ENCODE measurements around the gene CRTAP. TPM values are rescaled to one million over a fixed set of nuclear protein-coding genes. Genes with fewer than 3 reads are reported as not detected.
"Not testable (repeated sequence)": the region's sequence is repeated elsewhere in the genome, so short reads cannot be mapped to it uniquely, and the experiment has no call there.

The CRTAP gene
- polyA plus RNA-seq, result 114 TPM
- long read RNA-seq, donor 1, full-length matches to known transcripts, result 9 of 9 reads
- long read RNA-seq, donor 1, partial matches to known transcripts, result 0 of 9 reads
- long read RNA-seq, donor 1, other reads (novel, unspliced or antisense), result 0 of 9 reads
- long read RNA-seq, donor 2, full-length matches to known transcripts, result 14 of 14 reads
- long read RNA-seq, donor 2, partial matches to known transcripts, result 0 of 14 reads
- long read RNA-seq, donor 2, other reads (novel, unspliced or antisense), result 0 of 14 reads
- long read RNA-seq, donor 3, result 0 reads
- long read RNA-seq, donor 4, full-length matches to known transcripts, result 1 of 1 reads
- long read RNA-seq, donor 4, partial matches to known transcripts, result 0 of 1 reads
- long read RNA-seq, donor 4, other reads (novel, unspliced or antisense), result 0 of 1 reads
- long read RNA-seq, donor 5, full-length matches to known transcripts, result 11 of 11 reads
- long read RNA-seq, donor 5, partial matches to known transcripts, result 0 of 11 reads
- long read RNA-seq, donor 5, other reads (novel, unspliced or antisense), result 0 of 11 reads
- long read RNA-seq, donor 6, full-length matches to known transcripts, result 26 of 47 reads
- long read RNA-seq, donor 6, partial matches to known transcripts, result 21 of 47 reads
- long read RNA-seq, donor 6, other reads (novel, unspliced or antisense), result 0 of 47 reads
- long read RNA-seq, donor 7, full-length matches to known transcripts, result 12 of 12 reads
- long read RNA-seq, donor 7, partial matches to known transcripts, result 0 of 12 reads
- long read RNA-seq, donor 7, other reads (novel, unspliced or antisense), result 0 of 12 reads
- long read RNA-seq, donor 8, full-length matches to known transcripts, result 17 of 17 reads
- long read RNA-seq, donor 8, partial matches to known transcripts, result 0 of 17 reads
- long read RNA-seq, donor 8, other reads (novel, unspliced or antisense), result 0 of 17 reads
- long read RNA-seq, donor 9, full-length matches to known transcripts, result 7 of 7 reads
- long read RNA-seq, donor 9, partial matches to known transcripts, result 0 of 7 reads
- long read RNA-seq, donor 9, other reads (novel, unspliced or antisense), result 0 of 7 reads
- long read RNA-seq, donor 10, full-length matches to known transcripts, result 12 of 12 reads
- long read RNA-seq, donor 10, partial matches to known transcripts, result 0 of 12 reads
- long read RNA-seq, donor 10, other reads (novel, unspliced or antisense), result 0 of 12 reads
- long read RNA-seq, donor 11, full-length matches to known transcripts, result 18 of 23 reads
- long read RNA-seq, donor 11, partial matches to known transcripts, result 0 of 23 reads
- long read RNA-seq, donor 11, other reads (novel, unspliced or antisense), result 5 of 23 reads

- Histone ChIP-seq H3K27ac (ENCODE audit: low read length) (peak within 1 kb of the TSS; percentile 84), H3K4me3 (ENCODE audit: low read length) (peak within 1 kb of the TSS; percentile 57), H3K36me3 (ENCODE audit: control insufficient read depth, insufficient read depth, low read length) (peaks cover 2% of the 10 kb centered on the region), H3K9me3 (ENCODE audit: control insufficient read depth, low read depth, low read length) (no peaks in the 10 kb centered on the region), H3K27me3 (ENCODE audit: control insufficient read depth, insufficient read depth, low read length) (no peaks in the 10 kb centered on the region), H3K4me1 (ENCODE audit: control insufficient read depth, insufficient read depth, low read length) (peaks cover 4% of the 10 kb centered on the region)
- WGBS (ENCODE audit: insufficient coverage, low lambda C conversion rate), result no CpG with 5 or more reads among the region's 98 CpGs
- peak; percentile 94 to 96 for DNase-seq
These were observed at the start of gene CRTAP for GRCh38 chr3:33113772-33114621. TSS of gene CRTAP (plus strand) at chr3:33114014. CDS start at chr3:33114078, 64 bp downstream.

DNA sequence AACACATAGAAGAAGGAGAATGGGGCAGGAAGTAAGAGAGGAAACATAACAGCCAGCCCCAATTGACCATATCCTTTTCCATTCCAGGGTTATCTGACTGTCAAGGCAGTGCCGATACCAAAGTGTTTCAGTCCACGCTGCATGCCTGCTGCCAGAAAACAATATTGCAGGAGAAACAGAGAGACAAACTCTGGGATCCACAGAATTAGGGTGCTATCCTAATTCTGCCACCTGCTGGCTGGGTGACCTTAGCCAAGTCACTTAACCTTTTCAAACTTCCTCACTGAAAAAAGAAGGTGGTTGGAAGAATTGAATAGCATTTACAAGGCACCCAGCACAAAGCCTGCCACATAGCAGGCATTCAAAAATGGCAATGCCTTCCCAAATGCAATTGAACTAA is 48.9 kb upstream of the CRTAP start:
- Histone ChIP-seq H3K27ac (ENCODE audit: low read length) (no peak overlapping the region), H3K4me3 (ENCODE audit: low read length) (no peak overlapping the region), H3K27me3 (ENCODE audit: control insufficient read depth, insufficient read depth, low read length) (no peaks in the 10 kb centered on the region), H3K9me3 (ENCODE audit: control insufficient read depth, low read depth, low read length) (no peaks in the 10 kb centered on the region), H3K4me1 (ENCODE audit: control insufficient read depth, insufficient read depth, low read length) (peaks cover 8% of the 10 kb centered on the region), H3K36me3 (ENCODE audit: control insufficient read depth, insufficient read depth, low read length) (peaks cover 49% of the 10 kb centered on the region)
- WGBS (ENCODE audit: insufficient coverage, low lambda C conversion rate), result no CpG with 5 or more reads among the region's 2 CpGs
- DNase-seq, result no peak

GRCh38 chr3:33067484-33067883 is 46.3 kb upstream of the CRTAP start:
- no peak for DNase-seq
- WGBS (ENCODE audit: insufficient coverage, low lambda C conversion rate), result no CpG with 5 or more reads among the region's 3 CpGs
- Histone ChIP-seq H3K27ac (ENCODE audit: low read length) (no peak overlapping the region), H3K4me1 (ENCODE audit: control insufficient read depth, insufficient read depth, low read length) (peaks cover 19% of the 10 kb centered on the region), H3K36me3 (ENCODE audit: control insufficient read depth, insufficient read depth, low read length) (peaks cover 36% of the 10 kb centered on the region), H3K4me3 (ENCODE audit: low read length) (no peak overlapping the region), H3K9me3 (ENCODE audit: control insufficient read depth, low read depth, low read length) (no peaks in the 10 kb centered on the region), H3K27me3 (ENCODE audit: control insufficient read depth, insufficient read depth, low read length) (no peaks in the 10 kb centered on the region)

DNA sequence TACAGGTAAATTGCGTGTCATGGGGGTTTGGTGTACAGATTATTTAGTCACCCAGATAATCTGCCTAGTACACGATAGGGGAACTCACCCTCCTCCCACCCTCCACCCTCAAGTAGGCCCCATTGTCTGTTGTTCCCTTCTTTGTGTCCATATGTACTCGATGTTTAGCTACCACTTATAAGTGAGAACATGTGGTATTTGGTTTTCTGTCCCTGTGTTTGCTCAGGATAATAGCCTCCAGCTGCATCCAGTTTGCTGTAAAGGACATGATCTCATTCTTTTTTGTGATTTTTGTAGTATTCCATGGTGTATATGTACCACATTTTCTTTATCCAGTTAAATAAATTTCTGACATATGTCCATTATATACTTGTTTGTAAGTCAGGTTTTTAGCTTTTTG is 44.0 kb upstream of the CRTAP start:
- H3K4me3 ChIP-seq (ENCODE audit: low read length); H3K9me3 ChIP-seq (ENCODE audit: control insufficient read depth, low read depth, low read length); DNase-seq; H3K27me3 ChIP-seq (ENCODE audit: control insufficient read depth, insufficient read depth, low read length): not testable (repeated sequence)
- Histone ChIP-seq H3K4me1 (ENCODE audit: control insufficient read depth, insufficient read depth, low read length) (peaks cover 20% of the 10 kb centered on the region), H3K27ac (ENCODE audit: low read length) (peak overlapping the region; percentile 15), H3K36me3 (ENCODE audit: control insufficient read depth, insufficient read depth, low read length) (peaks cover 25% of the 10 kb centered on the region)
- WGBS (ENCODE audit: insufficient coverage, low lambda C conversion rate), result no CpG with 5 or more reads among the region's 3 CpGs

- no CpG with 5 or more reads among the region's 4 CpGs for WGBS (ENCODE audit: insufficient coverage, low lambda C conversion rate)
- Histone ChIP-seq H3K4me3 (ENCODE audit: low read length) (no peak overlapping the region), H3K4me1 (ENCODE audit: control insufficient read depth, insufficient read depth, low read length) (peaks cover 20% of the 10 kb centered on the region), H3K9me3 (ENCODE audit: control insufficient read depth, low read depth, low read length) (no peaks in the 10 kb centered on the region), H3K36me3 (ENCODE audit: control insufficient read depth, insufficient read depth, low read length) (peaks cover 18% of the 10 kb centered on the region), H3K27ac (ENCODE audit: low read length) (no peak overlapping the region), H3K27me3 (ENCODE audit: control insufficient read depth, insufficient read depth, low read length) (no peaks in the 10 kb centered on the region)
- DNase-seq, result no peak
These were observed 42.6 kb upstream of the CRTAP start for GRCh38 chr3:33071181-33071580.

DNA sequence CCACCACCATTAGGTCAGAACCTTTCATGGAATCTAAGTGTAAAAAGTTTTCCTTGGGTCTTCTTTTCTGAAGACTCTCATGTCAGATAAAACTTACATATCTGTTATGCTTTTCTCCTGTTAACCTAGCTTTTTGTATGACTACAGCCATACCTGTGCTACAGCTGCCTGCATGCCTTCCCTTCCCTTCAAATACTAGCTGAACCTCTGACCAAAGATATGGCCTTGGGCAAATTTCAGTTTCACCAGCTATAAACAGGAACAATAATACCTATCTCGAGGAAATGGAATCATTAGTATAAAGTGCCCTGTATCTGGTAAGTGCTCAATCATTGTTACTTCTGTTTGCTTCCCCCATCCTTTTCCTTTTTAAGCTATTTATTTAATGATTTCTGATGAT is 41.9 kb upstream of the CRTAP start:
- WGBS (ENCODE audit: insufficient coverage, low lambda C conversion rate), result no CpG with 5 or more reads among the region's 1 CpG
- Histone ChIP-seq H3K27me3 (ENCODE audit: control insufficient read depth, insufficient read depth, low read length) (no peaks in the 10 kb centered on the region), H3K27ac (ENCODE audit: low read length) (no peak overlapping the region), H3K4me3 (ENCODE audit: low read length) (no peak overlapping the region), H3K4me1 (ENCODE audit: control insufficient read depth, insufficient read depth, low read length) (peaks cover 20% of the 10 kb centered on the region), H3K9me3 (ENCODE audit: control insufficient read depth, low read depth, low read length) (no peaks in the 10 kb centered on the region), H3K36me3 (ENCODE audit: control insufficient read depth, insufficient read depth, low read length) (peaks cover 20% of the 10 kb centered on the region)
- peak in 1 of 2 donors; percentile 46 for DNase-seq

DNA sequence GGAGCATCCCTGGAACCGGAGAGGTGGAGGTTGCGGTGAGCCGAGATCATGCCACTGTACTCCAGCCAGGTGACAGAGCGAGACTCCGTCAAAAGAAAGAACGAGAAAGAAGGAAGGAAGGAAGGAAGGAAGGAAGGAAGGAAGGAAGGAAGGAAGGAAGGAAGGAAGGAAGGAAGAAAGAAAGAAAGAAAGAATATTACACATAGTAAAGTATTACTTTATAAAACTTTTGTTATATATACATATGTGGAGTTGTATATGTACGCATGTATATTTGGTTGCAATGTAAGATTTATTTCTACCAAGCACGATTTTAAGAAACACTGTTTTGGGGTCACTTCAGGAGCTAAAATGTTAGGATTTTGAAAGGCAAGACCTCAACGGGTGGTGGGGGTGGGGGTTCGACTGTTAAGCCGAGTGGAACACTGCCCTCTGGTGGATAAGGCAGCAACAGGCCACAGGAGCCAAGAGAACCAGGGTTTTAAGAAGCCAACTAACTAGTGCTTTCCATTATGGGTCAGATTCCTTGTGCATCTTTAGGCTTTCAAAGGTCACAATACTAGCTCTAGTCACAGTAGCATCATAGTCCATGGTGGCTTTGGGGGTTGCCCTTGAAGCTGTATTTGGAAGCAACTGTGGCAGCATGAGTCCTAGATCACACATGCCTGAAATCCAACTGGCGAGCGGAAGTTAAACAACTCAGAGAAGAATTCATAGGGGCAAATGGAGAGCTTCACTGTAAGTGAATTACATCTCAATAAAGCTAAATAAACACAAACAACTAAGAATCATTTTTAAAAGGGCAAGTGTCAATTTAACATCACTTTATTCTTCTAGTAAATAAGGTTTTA is 39.4 kb upstream of the CRTAP start:
- 80% methylated on average over 1 of the region's 13 CpGs for WGBS (ENCODE audit: insufficient coverage, low lambda C conversion rate)

GRCh38 chr3:33075995-33076394 is 37.8 kb upstream of the CRTAP start:
- no peak for DNase-seq
- H3K4me1 ChIP-seq (ENCODE audit: control insufficient read depth, insufficient read depth, low read length), result peaks cover 4% of the 10 kb centered on the region
- 100% methylated on average over 2 of the region's 6 CpGs for WGBS (ENCODE audit: insufficient coverage, low lambda C conversion rate)
- no peaks in the 10 kb centered on the region for H3K27me3 ChIP-seq (ENCODE audit: control insufficient read depth, insufficient read depth, low read length)
- no peaks in the 10 kb centered on the region for H3K9me3 ChIP-seq (ENCODE audit: control insufficient read depth, low read depth, low read length)
- peaks cover 10% of the 10 kb centered on the region for H3K36me3 ChIP-seq (ENCODE audit: control insufficient read depth, insufficient read depth, low read length)
- H3K27ac ChIP-seq (ENCODE audit: low read length), result no peak overlapping the region
- no peak overlapping the region for H3K4me3 ChIP-seq (ENCODE audit: low read length)

More for the DNA sequence above, 39.4 kb upstream of the CRTAP start:
- DNase-seq, result peak; percentile 48 to 51
- no peak overlapping the region for H3K27ac ChIP-seq (ENCODE audit: low read length)
- no peak overlapping the region for H3K4me3 ChIP-seq (ENCODE audit: low read length)
- no peaks in the 10 kb centered on the region for H3K27me3 ChIP-seq (ENCODE audit: control insufficient read depth, insufficient read depth, low read length)
- no peaks in the 10 kb centered on the region for H3K9me3 ChIP-seq (ENCODE audit: control insufficient read depth, low read depth, low read length)
- peaks cover 10% of the 10 kb centered on the region for H3K36me3 ChIP-seq (ENCODE audit: control insufficient read depth, insufficient read depth, low read length)
- H3K4me1 ChIP-seq (ENCODE audit: control insufficient read depth, insufficient read depth, low read length), result peaks cover 14% of the 10 kb centered on the region

GRCh38 chr3:33076952-33077351 is 36.9 kb upstream of the CRTAP start:
- H3K27ac ChIP-seq (ENCODE audit: low read length), result no peak overlapping the region
- H3K27me3 ChIP-seq (ENCODE audit: control insufficient read depth, insufficient read depth, low read length), result no peaks in the 10 kb centered on the region
- H3K4me3 ChIP-seq (ENCODE audit: low read length), result no peak overlapping the region
- DNase-seq, result no peak
- no peaks in the 10 kb centered on the region for H3K9me3 ChIP-seq (ENCODE audit: control insufficient read depth, low read depth, low read length)
- H3K4me1 ChIP-seq (ENCODE audit: control insufficient read depth, insufficient read depth, low read length), result peaks cover 4% of the 10 kb centered on the region
- H3K36me3 ChIP-seq (ENCODE audit: control insufficient read depth, insufficient read depth, low read length), result peaks cover 7% of the 10 kb centered on the region
- 100% methylated on average over 4 of the region's 8 CpGs for WGBS (ENCODE audit: insufficient coverage, low lambda C conversion rate)
